Measurements from ENCODE around the gene ARL8B. TPM values are rescaled to one million over a fixed set of nuclear protein-coding genes. Genes with fewer than 3 reads are reported as not detected.

ARL8B gene
- total RNA-seq, 2 experiments from 2014 or later: 36.0 to 46.8 TPM

DNA sequence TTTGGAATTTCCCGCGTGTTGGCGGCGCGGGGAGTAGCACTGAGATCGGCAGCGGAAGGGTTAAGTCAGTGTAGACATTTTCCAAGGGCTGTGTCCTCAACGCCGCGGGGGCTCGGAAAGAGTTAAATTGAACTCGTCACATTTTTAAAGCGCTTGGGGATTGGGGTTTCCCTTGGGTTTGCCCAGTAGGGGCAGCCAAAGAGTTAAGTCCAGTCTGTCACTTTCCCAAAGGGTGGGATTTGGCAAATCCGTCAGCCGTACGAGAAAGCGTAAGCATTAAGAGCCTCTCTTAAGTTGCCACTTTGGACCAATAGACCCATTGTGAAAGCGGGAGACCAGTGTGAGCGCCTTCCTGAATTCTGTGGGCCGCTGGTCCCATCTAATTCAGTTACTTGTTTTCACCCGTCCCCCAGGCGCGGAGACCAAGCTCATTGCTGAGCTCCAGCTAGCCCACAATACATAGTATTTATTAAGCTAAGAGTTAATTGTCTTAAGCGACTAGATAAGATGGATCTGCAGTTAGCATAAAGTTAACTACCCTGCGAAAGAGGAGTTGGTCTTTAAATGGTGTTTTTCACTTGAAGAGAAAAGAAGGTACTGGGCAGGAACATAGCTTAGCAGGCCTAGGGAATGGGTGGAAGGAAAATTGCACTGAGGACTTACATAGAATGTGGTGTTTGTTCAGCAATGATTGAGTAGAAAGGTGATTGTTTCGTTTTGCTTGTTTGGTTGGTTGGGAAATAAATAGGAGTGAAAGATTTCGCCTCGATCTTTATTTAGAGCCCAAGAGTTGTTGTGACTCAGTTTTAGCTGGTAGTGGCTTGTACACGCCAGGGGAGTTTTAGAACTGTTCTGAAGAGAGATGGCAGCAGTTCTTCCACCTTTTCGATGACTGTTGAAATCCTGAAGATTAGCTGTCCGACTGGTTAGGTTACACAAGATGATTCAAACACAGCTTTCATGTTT lies 932 bp downstream of the ARL8B start:
- H3K4me3 Mint-ChIP-seq: peak overlapping the region; percentile 79
- DNase-seq (peak; percentile 50), ATAC-seq (peak; percentile 4)
- no peaks in the 10 kb centered on the region for H3K9me3 Mint-ChIP-seq (ENCODE audit: low read depth)
- peaks cover 33% of the 10 kb centered on the region for H3K4me1 Mint-ChIP-seq
- H3K27ac Mint-ChIP-seq: peak overlapping the region; percentile 95
- H3K36me3 Mint-ChIP-seq: peaks cover 3% of the 10 kb centered on the region
- CTCF ChIA-PET: interaction anchor here (0.6 to 2.1 kb wide), 19 partner anchors 10 to 604 kb away, joined by 3 to 7 read pairs (median 4); no protein-coding TSS in a partner anchor
- no peaks in the 10 kb centered on the region for H3K27me3 Mint-ChIP-seq

DNA sequence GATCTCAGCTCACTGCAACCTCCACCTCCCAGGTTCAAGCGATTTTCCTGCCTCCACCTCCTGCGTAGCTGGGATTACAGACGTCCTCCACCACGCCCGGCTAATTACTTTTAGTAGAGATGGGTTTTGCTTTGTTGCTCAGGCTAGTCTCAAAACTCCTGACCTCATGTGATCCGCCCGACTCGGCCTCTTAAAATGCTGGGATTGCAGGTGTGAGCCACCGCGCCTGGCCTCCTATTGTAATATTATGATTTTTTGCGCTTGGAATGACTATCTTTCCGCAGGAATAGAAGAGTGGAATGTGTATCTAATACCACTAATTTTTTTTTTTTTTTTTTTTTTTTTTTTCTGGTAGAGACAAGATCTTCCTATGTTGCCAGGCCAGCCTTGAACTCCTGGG lies 1.8 kb downstream of the ARL8B start:
- H3K36me3 Mint-ChIP-seq: peaks cover 5% of the 10 kb centered on the region
- no peak overlapping the region for H3K27ac Mint-ChIP-seq
- peaks cover 38% of the 10 kb centered on the region for H3K4me1 Mint-ChIP-seq
- no peaks in the 10 kb centered on the region for H3K9me3 Mint-ChIP-seq (ENCODE audit: low read depth)
- no peaks in the 10 kb centered on the region for H3K27me3 Mint-ChIP-seq
- ATAC-seq: no peak
- CTCF ChIA-PET: interaction anchor here (0.9 to 1.7 kb wide), 7 partner anchors 9 to 442 kb away, joined by 3 to 6 read pairs (median 4); no protein-coding TSS in a partner anchor
- H3K4me3 Mint-ChIP-seq: peak overlapping the region; percentile 44
- DNase-seq: no peak

DNA sequence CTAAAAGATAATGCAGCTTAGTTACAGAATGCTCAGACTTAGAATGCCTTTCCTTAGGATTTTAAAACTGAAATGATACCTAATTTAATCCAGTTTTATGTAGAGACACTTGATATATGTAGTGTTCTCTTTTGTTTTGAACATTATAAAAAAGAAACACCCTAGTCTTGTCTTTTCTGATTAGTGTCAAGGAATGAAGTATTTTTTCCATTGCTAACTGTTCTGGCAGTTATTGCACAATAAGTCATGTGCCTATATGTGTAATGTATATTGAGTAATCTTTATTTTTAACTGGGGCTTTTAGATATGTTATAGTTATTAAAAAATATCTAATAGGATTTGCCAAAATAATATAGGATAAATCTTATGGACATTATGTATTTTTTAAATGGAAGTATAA lies 4.5 kb downstream of the ARL8B start:
- H3K36me3 Mint-ChIP-seq: peaks cover 11% of the 10 kb centered on the region
- no peaks in the 10 kb centered on the region for H3K9me3 Mint-ChIP-seq (ENCODE audit: low read depth)
- H3K27ac Mint-ChIP-seq: no peak overlapping the region
- CTCF ChIA-PET: interaction anchor here (0.7 to 1.5 kb wide), 3 partner anchors 10 to 63 kb away, joined by 3 to 4 read pairs (median 3); no protein-coding TSS in a partner anchor
- DNase-seq: no peak
- ATAC-seq: no peak
- no peak overlapping the region for H3K4me3 Mint-ChIP-seq
- peaks cover 37% of the 10 kb centered on the region for H3K4me1 Mint-ChIP-seq
- H3K27me3 Mint-ChIP-seq: no peaks in the 10 kb centered on the region

DNA sequence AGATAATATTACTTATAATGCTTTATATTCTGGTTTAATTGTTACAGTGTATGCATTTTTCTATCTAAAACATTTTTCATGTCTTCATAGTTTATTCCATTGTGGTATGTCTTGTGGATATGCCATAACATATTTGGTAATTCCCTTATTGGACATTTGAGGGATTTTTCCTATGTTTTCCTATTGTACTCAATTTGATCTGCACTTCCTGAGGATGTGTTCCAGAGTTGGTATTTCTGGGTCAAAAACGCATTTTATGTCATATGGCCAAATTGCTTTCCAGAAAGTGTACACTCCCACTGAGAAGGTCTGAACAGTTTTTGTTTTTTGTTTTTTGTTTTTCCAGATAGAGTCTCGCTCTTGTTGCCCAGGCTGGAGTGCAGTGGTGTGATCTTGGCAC lies 6.8 kb downstream of the ARL8B start:
- H3K4me1 Mint-ChIP-seq: peaks cover 35% of the 10 kb centered on the region
- CTCF ChIA-PET: no interaction called here
- ATAC-seq: no peak
- H3K4me3 Mint-ChIP-seq: no peak overlapping the region
- H3K36me3 Mint-ChIP-seq: peaks cover 13% of the 10 kb centered on the region
- H3K27me3 Mint-ChIP-seq: no peaks in the 10 kb centered on the region
- no peak for DNase-seq
- no peaks in the 10 kb centered on the region for H3K9me3 Mint-ChIP-seq (ENCODE audit: low read depth)
- no peak overlapping the region for H3K27ac Mint-ChIP-seq

DNA sequence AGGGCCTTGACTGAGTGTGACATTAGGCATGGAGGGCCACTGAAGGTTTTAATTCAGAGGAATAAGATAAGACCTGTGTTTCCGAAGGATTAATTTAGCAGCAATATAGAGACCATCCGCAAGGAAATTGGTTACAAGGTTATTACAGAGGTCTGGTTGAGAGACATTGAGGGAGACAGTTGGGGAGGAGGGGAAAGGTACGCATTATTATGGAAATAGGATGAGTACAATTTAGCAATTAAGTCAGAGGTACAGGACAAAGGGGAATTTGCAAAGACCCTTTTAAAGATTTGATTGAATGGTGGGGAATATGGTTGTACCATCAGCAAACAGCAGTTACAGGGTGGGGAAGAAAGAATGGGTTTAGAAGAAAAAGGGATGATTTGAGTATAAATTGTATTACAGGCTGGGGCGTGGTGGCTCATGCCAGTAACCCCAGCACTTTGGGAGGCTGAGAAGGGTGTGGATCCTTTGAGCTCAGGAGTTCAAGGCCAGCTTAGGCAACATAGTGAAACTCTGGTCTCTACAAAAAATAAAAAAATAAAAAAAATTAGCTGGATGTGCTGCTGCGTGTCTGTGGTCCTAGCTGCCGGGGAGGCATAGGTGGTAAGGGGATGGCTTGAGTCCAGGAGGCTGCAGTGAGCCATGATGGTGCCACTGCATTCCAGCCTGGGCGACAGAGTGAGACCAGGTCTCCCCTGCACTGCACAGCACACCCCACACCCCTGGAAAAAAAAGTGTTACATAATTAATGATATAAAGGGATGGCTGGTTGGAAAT lies 11.3 kb downstream of the ARL8B start:
- CTCF ChIA-PET: interaction anchor here (0.8 to 1.7 kb wide), 2 partner anchors 10 to 63 kb away, joined by 3 to 6 read pairs; no protein-coding TSS in a partner anchor
- Mint-ChIP-seq H3K9me3 (ENCODE audit: low read depth) (no peaks in the 10 kb centered on the region), H3K4me3 (no peak overlapping the region)

DNA sequence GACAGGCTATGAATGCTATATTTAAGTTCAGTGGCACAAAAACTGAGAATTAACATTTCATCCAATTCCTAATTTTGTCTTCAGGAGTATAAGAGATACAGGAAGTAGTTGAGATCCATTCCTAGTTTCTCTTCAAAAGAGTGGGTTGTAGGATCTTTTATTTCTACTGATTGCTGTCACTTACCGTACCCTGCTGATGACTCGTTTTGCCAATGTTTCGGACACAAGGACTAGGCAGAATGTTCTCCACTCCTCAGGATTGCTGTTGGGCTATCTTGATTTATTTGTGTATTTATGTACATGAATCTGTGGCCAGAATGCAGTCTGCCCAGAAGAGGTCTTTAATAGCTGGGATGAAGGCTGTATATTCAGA lies 11.9 kb downstream of the ARL8B start:
- H3K36me3 Mint-ChIP-seq: peaks cover 10% of the 10 kb centered on the region
- peaks cover 31% of the 10 kb centered on the region for H3K4me1 Mint-ChIP-seq
- no peaks in the 10 kb centered on the region for H3K9me3 Mint-ChIP-seq (ENCODE audit: low read depth)
- no peak overlapping the region for H3K27ac Mint-ChIP-seq
- H3K4me3 Mint-ChIP-seq: no peak overlapping the region
- CTCF ChIA-PET: no interaction called here
- H3K27me3 Mint-ChIP-seq: no peaks in the 10 kb centered on the region
- ATAC-seq: no peak
- no peak for DNase-seq

More for the DNA sequence above, 11.3 kb downstream of the ARL8B start:
- DNase-seq: no peak
- Mint-ChIP-seq H3K4me1 (peaks cover 29% of the 10 kb centered on the region), H3K27ac (peak overlapping the region; percentile 2), H3K36me3 (peaks cover 10% of the 10 kb centered on the region), H3K27me3 (no peaks in the 10 kb centered on the region)
- ATAC-seq: no peak

DNA sequence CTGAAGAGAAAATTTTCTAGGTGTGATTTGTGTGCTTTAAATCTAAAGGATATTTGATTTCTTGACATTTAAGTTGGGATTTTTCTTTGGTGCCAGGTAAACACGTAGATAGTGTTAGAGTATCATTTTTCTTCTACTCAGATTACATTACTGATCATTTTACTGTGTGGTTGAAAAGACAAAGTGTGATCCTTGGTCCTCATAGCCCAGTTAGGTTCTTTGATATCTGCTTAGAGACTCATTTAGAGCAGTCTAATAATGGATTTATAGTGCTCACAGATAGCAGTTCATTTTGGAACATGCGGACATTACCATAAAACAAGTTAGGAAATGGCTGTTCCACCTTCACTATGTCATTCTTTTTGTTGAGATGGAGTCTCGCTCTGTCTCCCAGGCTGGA lies 12.4 kb downstream of the ARL8B start:
- CTCF ChIA-PET: no interaction called here
- no peak for ATAC-seq
- Mint-ChIP-seq H3K27me3 (no peaks in the 10 kb centered on the region), H3K27ac (peak overlapping the region; percentile 11), H3K4me1 (peaks cover 36% of the 10 kb centered on the region), H3K4me3 (no peak overlapping the region), H3K36me3 (peaks cover 12% of the 10 kb centered on the region), H3K9me3 (ENCODE audit: low read depth) (no peaks in the 10 kb centered on the region)
- no peak for DNase-seq

DNA sequence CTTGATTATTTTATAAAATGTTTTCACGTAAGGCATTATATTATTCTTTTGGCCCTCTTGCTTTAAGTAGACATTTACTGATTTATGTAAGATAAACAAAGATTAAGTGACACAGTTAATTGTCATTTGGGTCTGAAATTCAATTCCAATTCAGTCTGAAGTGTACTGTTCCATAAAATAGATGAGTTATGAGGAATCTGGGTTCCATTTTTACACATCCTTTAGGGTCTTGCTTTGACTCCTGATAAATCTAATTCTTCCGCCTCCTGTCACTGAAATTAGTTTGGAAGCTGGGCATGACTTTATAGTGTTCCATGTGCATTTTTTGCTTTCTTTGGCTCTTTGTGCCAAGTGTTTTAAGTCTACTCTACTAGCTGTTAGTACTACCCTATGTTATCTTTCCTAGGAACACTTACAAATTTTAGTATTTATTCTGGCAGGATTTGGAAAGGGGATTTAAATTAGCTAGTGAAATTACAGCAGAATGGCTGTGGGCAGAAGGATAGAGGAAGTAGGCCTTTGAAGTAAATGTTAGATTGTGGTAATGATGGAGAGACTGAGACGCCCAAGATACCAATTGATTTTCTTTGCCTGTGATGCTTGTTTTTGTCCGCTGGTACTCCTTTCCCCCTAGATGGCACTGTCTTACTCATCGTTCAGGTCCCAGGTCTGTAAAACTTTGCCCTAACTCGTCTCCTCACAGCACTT lies 14.3 kb downstream of the ARL8B start:
- DNase-seq (peak; percentile 46), ATAC-seq (peak; percentile 92)
- peak overlapping the region; percentile 13 for H3K27ac Mint-ChIP-seq
- H3K36me3 Mint-ChIP-seq: peaks cover 20% of the 10 kb centered on the region
- CTCF ChIA-PET: interaction anchor here (0.6 to 1.5 kb wide), 6 partner anchors 10 to 60 kb away, joined by 3 to 7 read pairs (median 4); no protein-coding TSS in a partner anchor
- H3K27me3 Mint-ChIP-seq: no peaks in the 10 kb centered on the region
- H3K9me3 Mint-ChIP-seq (ENCODE audit: low read depth): no peaks in the 10 kb centered on the region
- H3K4me3 Mint-ChIP-seq: no peak overlapping the region
- H3K4me1 Mint-ChIP-seq: peaks cover 51% of the 10 kb centered on the region

DNA sequence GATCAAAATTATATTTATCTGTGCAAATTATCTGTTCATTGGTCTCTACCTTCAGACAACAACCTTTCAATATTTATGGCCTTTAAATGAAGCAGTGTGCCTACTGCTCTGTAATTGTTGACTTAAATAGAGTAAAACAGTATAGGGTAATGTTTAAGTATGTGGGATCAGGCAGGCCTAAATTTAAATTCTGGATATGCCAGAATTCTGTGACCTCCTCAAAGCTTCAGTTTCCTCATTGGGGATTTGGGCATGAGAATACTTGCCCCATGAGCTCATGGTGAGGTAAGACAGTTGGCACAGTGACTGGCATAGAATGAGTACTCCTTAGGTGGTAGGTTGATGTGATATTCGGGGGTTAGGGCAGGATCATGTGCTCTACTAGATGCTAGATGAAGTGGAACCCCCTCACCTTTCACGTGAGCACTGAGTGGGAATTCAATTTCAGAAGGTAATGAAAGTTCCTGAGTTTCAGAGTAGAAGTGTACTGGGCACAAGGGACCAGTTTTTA lies 14.9 kb downstream of the ARL8B start:
- peak; percentile 31 for DNase-seq
- CTCF ChIA-PET: interaction anchor here (0.7 to 1.5 kb wide), 5 partner anchors 11 to 60 kb away, joined by 3 to 7 read pairs (median 4); no protein-coding TSS in a partner anchor
- H3K36me3 Mint-ChIP-seq: peaks cover 25% of the 10 kb centered on the region
- no peak overlapping the region for H3K4me3 Mint-ChIP-seq
- ATAC-seq: peak; percentile 38
- H3K9me3 Mint-ChIP-seq (ENCODE audit: low read depth): peaks cover 2% of the 10 kb centered on the region
- peak overlapping the region; percentile 35 for H3K27ac Mint-ChIP-seq
- no peaks in the 10 kb centered on the region for H3K27me3 Mint-ChIP-seq
- H3K4me1 Mint-ChIP-seq: peaks cover 51% of the 10 kb centered on the region

DNA sequence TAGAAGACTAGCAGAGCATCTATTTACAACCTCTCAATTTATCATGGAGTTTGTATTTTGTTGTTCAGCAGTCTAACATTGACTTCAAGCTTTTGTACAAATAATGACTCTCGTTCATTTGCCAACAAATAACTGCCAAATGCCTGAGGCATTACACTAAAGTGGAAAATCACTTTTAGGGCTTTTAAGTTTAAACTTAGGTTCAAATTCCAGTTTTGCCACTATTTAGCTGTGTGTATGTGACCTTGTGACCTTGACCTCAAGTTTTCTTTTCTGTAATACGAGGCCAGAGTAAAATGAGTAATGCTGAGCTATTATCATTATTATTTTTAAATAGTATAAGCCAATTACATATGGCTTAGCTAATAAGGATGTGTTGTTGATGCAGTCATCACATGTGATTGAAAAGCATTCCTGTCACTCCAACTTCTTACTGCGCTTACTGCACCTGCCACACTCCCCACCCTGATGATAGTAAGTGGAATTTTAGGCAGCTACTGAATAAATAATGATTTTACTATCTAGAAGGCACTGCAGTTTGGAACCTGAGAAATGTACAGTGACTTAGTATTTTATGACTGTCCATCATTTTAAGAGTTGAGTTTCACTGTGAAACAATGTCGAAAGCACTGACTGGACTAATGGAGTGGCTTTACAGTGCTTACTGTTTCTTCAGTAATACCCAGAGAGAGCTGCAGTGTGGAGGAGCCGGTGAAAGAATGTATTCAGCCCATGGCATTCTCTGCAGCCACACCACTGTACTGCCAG lies 16.3 kb downstream of the ARL8B start:
- ATAC-seq (no peak), DNase-seq (no peak)
- peaks cover 3% of the 10 kb centered on the region for H3K9me3 Mint-ChIP-seq (ENCODE audit: low read depth)
- CTCF ChIA-PET: interaction anchor here (0.8 kb wide), 1 partner anchor 28 kb away, joined by 3 read pairs; no protein-coding TSS in a partner anchor
- peaks cover 35% of the 10 kb centered on the region for H3K36me3 Mint-ChIP-seq
- no peak overlapping the region for H3K4me3 Mint-ChIP-seq
- peaks cover 43% of the 10 kb centered on the region for H3K4me1 Mint-ChIP-seq
- no peak overlapping the region for H3K27ac Mint-ChIP-seq
- H3K27me3 Mint-ChIP-seq: no peaks in the 10 kb centered on the region

DNA sequence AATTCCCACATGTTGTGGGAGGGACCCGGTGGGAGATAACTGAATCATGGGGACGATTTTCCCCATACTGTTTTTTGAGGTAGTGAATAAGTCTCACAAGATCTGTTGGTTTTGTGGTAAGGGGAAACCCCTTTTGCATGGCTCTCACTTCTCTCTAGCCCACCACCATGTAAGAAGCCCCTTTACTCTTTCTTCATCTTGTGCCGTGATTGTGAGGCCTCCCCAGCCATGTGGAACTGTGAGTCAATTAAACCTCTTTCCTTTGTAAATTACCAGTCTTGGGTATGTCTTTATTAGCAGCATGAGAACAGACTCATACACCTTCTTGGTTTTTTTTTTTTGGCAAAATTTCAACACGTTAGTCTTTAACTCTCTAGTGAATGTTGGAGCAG lies 18.1 kb downstream of the ARL8B start:
- no peak overlapping the region for H3K27ac Mint-ChIP-seq
- peaks cover 50% of the 10 kb centered on the region for H3K36me3 Mint-ChIP-seq
- no peak for DNase-seq
- no peak for ATAC-seq
- H3K27me3 Mint-ChIP-seq: no peaks in the 10 kb centered on the region
- H3K4me3 Mint-ChIP-seq: no peak overlapping the region
- peaks cover 8% of the 10 kb centered on the region for H3K9me3 Mint-ChIP-seq (ENCODE audit: low read depth)
- CTCF ChIA-PET: no interaction called here
- H3K4me1 Mint-ChIP-seq: peaks cover 42% of the 10 kb centered on the region

DNA sequence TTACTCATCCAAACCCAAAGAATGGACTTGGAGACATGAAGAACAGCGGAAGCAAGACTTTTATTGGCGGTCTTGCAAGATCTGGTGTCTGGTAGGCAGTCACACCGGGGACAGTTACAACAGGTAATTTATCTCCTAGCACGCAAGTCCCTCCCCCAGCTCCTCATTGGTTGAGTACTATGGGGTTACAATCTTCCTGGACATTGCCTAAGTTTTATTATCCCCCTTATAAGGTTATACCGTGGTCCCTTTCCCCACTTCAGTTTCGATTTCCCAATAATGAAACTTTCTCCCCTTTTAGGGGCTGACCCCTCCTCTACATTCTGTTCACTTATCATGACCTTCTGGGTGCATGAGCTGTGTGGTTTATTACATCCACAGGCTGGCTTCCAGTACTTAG lies 18.7 kb downstream of the ARL8B start:
- no peak for DNase-seq
- peaks cover 56% of the 10 kb centered on the region for H3K36me3 Mint-ChIP-seq
- peaks cover 42% of the 10 kb centered on the region for H3K4me1 Mint-ChIP-seq
- H3K27ac Mint-ChIP-seq: no peak overlapping the region
- no peak for ATAC-seq
- H3K27me3 Mint-ChIP-seq: no peaks in the 10 kb centered on the region
- no peak overlapping the region for H3K4me3 Mint-ChIP-seq
- CTCF ChIA-PET: no interaction called here
- H3K9me3 Mint-ChIP-seq (ENCODE audit: low read depth): peaks cover 12% of the 10 kb centered on the region
